Measurements from ENCODE around the gene RSF1.
A peak's percentile ranks its signal among the peaks of the same experiment; 100 is the strongest.
"Not testable (repeated sequence)": the region's sequence is repeated elsewhere in the genome, so short reads cannot be mapped to it uniquely, and the experiment has no call there.

Gene RSF1

GRCh38 chr11:77820565-77821348, at the start of gene RSF1, which contains the start of gene AAMDC:
Gene RSF1, minus strand, starts transcription at chr11:77820722. Its CDS starts 8 bp downstream, at chr11:77820714.
Gene AAMDC, plus strand, starts transcription at chr11:77821144. Its CDS starts 21,353 bp downstream, at chr11:77842497.
- peak; percentile 84 to 94 for DNase-seq (ENCODE audit: low spot score in 2 of 2)
- Mint-ChIP-seq H3K27me3 (no peaks in the 10 kb centered on the region), H3K27ac (peak within 1 kb of the TSS; percentile 92), H3K9me3 (no peaks in the 10 kb centered on the region), H3K4me1 (peaks cover 30% of the 10 kb centered on the region), H3K4me3 (peak within 1 kb of the TSS; percentile 100), H3K36me3 (peaks cover 3% of the 10 kb centered on the region)
- peak; percentile 86 for ATAC-seq (ENCODE audit: low read depth)

- H3K4me1 Mint-ChIP-seq, result no peaks in the 10 kb centered on the region
- no peak overlapping the region for H3K27ac Mint-ChIP-seq
- H3K9me3 Mint-ChIP-seq, result no peaks in the 10 kb centered on the region
- no peak for ATAC-seq (ENCODE audit: low read depth)
- no peaks in the 10 kb centered on the region for H3K27me3 Mint-ChIP-seq
- H3K36me3 Mint-ChIP-seq, result peaks cover 22% of the 10 kb centered on the region
- DNase-seq (ENCODE audit: low spot score in 2 of 2), result no peak
- no peak overlapping the region for H3K4me3 Mint-ChIP-seq
Observed at GRCh38 chr11:77868744-77869143, 48.2 kb upstream of the RSF1 start.

GRCh38 chr11:77866336-77866735, 45.8 kb upstream of the RSF1 start:
- H3K4me3 Mint-ChIP-seq, result no peak overlapping the region
- ATAC-seq (ENCODE audit: low read depth), result no peak
- DNase-seq (ENCODE audit: low spot score in 2 of 2), result no peak
- no peaks in the 10 kb centered on the region for H3K4me1 Mint-ChIP-seq
- no peak overlapping the region for H3K27ac Mint-ChIP-seq
- H3K27me3 Mint-ChIP-seq, result no peaks in the 10 kb centered on the region
- no peaks in the 10 kb centered on the region for H3K9me3 Mint-ChIP-seq
- peaks cover 20% of the 10 kb centered on the region for H3K36me3 Mint-ChIP-seq

- DNase-seq (ENCODE audit: low spot score in 2 of 2) (no peak), ATAC-seq (ENCODE audit: low read depth) (no peak)
- no peaks in the 10 kb centered on the region for H3K4me1 Mint-ChIP-seq
- H3K27ac Mint-ChIP-seq, result no peak overlapping the region
- no peaks in the 10 kb centered on the region for H3K9me3 Mint-ChIP-seq
- no peak overlapping the region for H3K4me3 Mint-ChIP-seq
- peaks cover 18% of the 10 kb centered on the region for H3K36me3 Mint-ChIP-seq
- no peaks in the 10 kb centered on the region for H3K27me3 Mint-ChIP-seq
Observed at GRCh38 chr11:77865805-77866204, 45.3 kb upstream of the RSF1 start.

GRCh38 chr11:77861444-77861843, 40.9 kb upstream of the RSF1 start:
- not testable (repeated sequence) for H3K4me3 Mint-ChIP-seq; H3K27ac Mint-ChIP-seq; H3K9me3 Mint-ChIP-seq; DNase-seq (ENCODE audit: low spot score in 2 of 2); H3K27me3 Mint-ChIP-seq; H3K4me1 Mint-ChIP-seq; ATAC-seq (ENCODE audit: low read depth)
- peaks cover 17% of the 10 kb centered on the region for H3K36me3 Mint-ChIP-seq

GRCh38 chr11:77857906-77858457, 37.5 kb upstream of the RSF1 start:
- not testable (repeated sequence) for ATAC-seq (ENCODE audit: low read depth); DNase-seq (ENCODE audit: low spot score in 2 of 2); H3K27ac Mint-ChIP-seq; H3K4me3 Mint-ChIP-seq; H3K27me3 Mint-ChIP-seq; H3K9me3 Mint-ChIP-seq; H3K4me1 Mint-ChIP-seq
- H3K36me3 Mint-ChIP-seq, result peaks cover 26% of the 10 kb centered on the region

- no peak for ATAC-seq (ENCODE audit: low read depth)
- DNase-seq (ENCODE audit: low spot score in 2 of 2), result no peak
- Mint-ChIP-seq H3K27me3 (no peaks in the 10 kb centered on the region), H3K36me3 (peaks cover 36% of the 10 kb centered on the region), H3K4me1 (no peaks in the 10 kb centered on the region), H3K9me3 (peaks cover 9% of the 10 kb centered on the region), H3K27ac (no peak overlapping the region), H3K4me3 (no peak overlapping the region)
Observed at GRCh38 chr11:77854838-77855237, 34.3 kb upstream of the RSF1 start.

- no peak for ATAC-seq (ENCODE audit: low read depth)
- H3K4me1 Mint-ChIP-seq, result no peaks in the 10 kb centered on the region
- no peak for DNase-seq (ENCODE audit: low spot score in 2 of 2)
- H3K36me3 Mint-ChIP-seq, result peaks cover 38% of the 10 kb centered on the region
- H3K27me3 Mint-ChIP-seq, result no peaks in the 10 kb centered on the region
- peaks cover 6% of the 10 kb centered on the region for H3K9me3 Mint-ChIP-seq
- no peak overlapping the region for H3K4me3 Mint-ChIP-seq
- H3K27ac Mint-ChIP-seq, result no peak overlapping the region
Observed at GRCh38 chr11:77851503-77851902, 31.0 kb upstream of the RSF1 start.

- not testable (repeated sequence) for H3K4me1 Mint-ChIP-seq; ATAC-seq (ENCODE audit: low read depth); DNase-seq (ENCODE audit: low spot score in 2 of 2); H3K4me3 Mint-ChIP-seq; H3K27ac Mint-ChIP-seq; H3K27me3 Mint-ChIP-seq
- H3K9me3 Mint-ChIP-seq, result peaks cover 12% of the 10 kb centered on the region
- peaks cover 51% of the 10 kb centered on the region for H3K36me3 Mint-ChIP-seq
Observed at GRCh38 chr11:77843700-77844099, 23.2 kb upstream of the RSF1 start.

GRCh38 chr11:77842441-77843121, 22.1 kb upstream of the RSF1 start:
- Mint-ChIP-seq H3K27ac (no peak overlapping the region), H3K27me3 (no peaks in the 10 kb centered on the region), H3K4me1 (no peaks in the 10 kb centered on the region), H3K9me3 (peaks cover 12% of the 10 kb centered on the region), H3K4me3 (no peak overlapping the region), H3K36me3 (peaks cover 51% of the 10 kb centered on the region)
- DNase-seq (ENCODE audit: low spot score in 2 of 2), result no peak
- ATAC-seq (ENCODE audit: low read depth), result no peak

- H3K27me3 Mint-ChIP-seq, result no peaks in the 10 kb centered on the region
- ATAC-seq (ENCODE audit: low read depth), result no peak
Observed at GRCh38 chr11:77833302-77833701, 12.8 kb upstream of the RSF1 start.

GRCh38 chr11:77828926-77829325, 8.4 kb upstream of the RSF1 start:
- H3K9me3 Mint-ChIP-seq, result no peaks in the 10 kb centered on the region
- ATAC-seq (ENCODE audit: low read depth) (no peak), DNase-seq (ENCODE audit: low spot score in 2 of 2) (no peak)
- no peaks in the 10 kb centered on the region for H3K27me3 Mint-ChIP-seq
- no peaks in the 10 kb centered on the region for H3K4me1 Mint-ChIP-seq
- no peak overlapping the region for H3K4me3 Mint-ChIP-seq
- H3K36me3 Mint-ChIP-seq, result no peaks in the 10 kb centered on the region
- H3K27ac Mint-ChIP-seq, result no peak overlapping the region

More at GRCh38 chr11:77833302-77833701, 12.8 kb upstream of the RSF1 start:
- no peak overlapping the region for H3K27ac Mint-ChIP-seq
- H3K9me3 Mint-ChIP-seq, result no peaks in the 10 kb centered on the region
- no peak for DNase-seq (ENCODE audit: low spot score in 2 of 2)
- H3K4me3 Mint-ChIP-seq, result no peak overlapping the region
- H3K4me1 Mint-ChIP-seq, result no peaks in the 10 kb centered on the region
- H3K36me3 Mint-ChIP-seq, result no peaks in the 10 kb centered on the region

GRCh38 chr11:77823775-77824174, 3.3 kb upstream of the RSF1 start:
- ATAC-seq (ENCODE audit: low read depth), result no peak
- Mint-ChIP-seq H3K36me3 (peaks cover 1% of the 10 kb centered on the region), H3K9me3 (no peaks in the 10 kb centered on the region), H3K4me3 (no peak overlapping the region), H3K27me3 (no peaks in the 10 kb centered on the region), H3K27ac (no peak overlapping the region), H3K4me1 (peaks cover 16% of the 10 kb centered on the region)
- DNase-seq (ENCODE audit: low spot score in 2 of 2), result no peak

- H3K27ac Mint-ChIP-seq; H3K9me3 Mint-ChIP-seq; DNase-seq (ENCODE audit: low spot score in 2 of 2); H3K27me3 Mint-ChIP-seq; H3K4me3 Mint-ChIP-seq; ATAC-seq (ENCODE audit: low read depth); H3K36me3 Mint-ChIP-seq: not testable (repeated sequence)
- peaks cover 23% of the 10 kb centered on the region for H3K4me1 Mint-ChIP-seq
Observed at GRCh38 chr11:77822126-77822525, 1.6 kb upstream of the RSF1 start.

Measured in memory B cell (primary cell).